ENCODE measurements around the gene LGALS7. TPM values are rescaled to one million over a fixed set of nuclear protein-coding genes. Genes with fewer than 3 reads are reported as not detected.
"Not testable (repeated sequence)": the region's sequence is repeated elsewhere in the genome, so short reads cannot be mapped to it uniquely, and the experiment has no call there.

LGALS7 gene
- polyA plus RNA-seq, 2 donors: 405 to 2,874 TPM

- H3K4me3 ChIP-seq (ENCODE audit: low read depth in 1 of 2, low read length in 2 of 2); H3K36me3 ChIP-seq (ENCODE audit: control insufficient read depth in 2 of 2, insufficient read depth in 2 of 2, low read length in 1 of 2); H3K9me3 ChIP-seq (ENCODE audit: control insufficient read depth in 2 of 2, insufficient read depth in 1 of 2, low read depth in 1 of 2, low read length in 1 of 2); H3K27me3 ChIP-seq (ENCODE audit: control insufficient read depth in 1 of 2, insufficient read depth in 2 of 2, low read length in 2 of 2); H3K27ac ChIP-seq (ENCODE audit: low read depth in 2 of 2, low read length in 1 of 2); H3K4me1 ChIP-seq (ENCODE audit: control insufficient read depth in 2 of 2, insufficient read depth in 2 of 2, low read length in 1 of 2): not testable (repeated sequence)
- 96 to 97% methylated on average over 9 of the region's 9 CpGs for WGBS, 2 donors
These were observed 11.4 kb downstream of the LGALS7 start for GRCh38 chr19:38761884-38762389.

- not testable (repeated sequence) for H3K4me3 ChIP-seq (ENCODE audit: low read depth in 1 of 2, low read length in 2 of 2); H3K9me3 ChIP-seq (ENCODE audit: control insufficient read depth in 2 of 2, insufficient read depth in 1 of 2, low read depth in 1 of 2, low read length in 1 of 2); H3K36me3 ChIP-seq (ENCODE audit: control insufficient read depth in 2 of 2, insufficient read depth in 2 of 2, low read length in 1 of 2); H3K27me3 ChIP-seq (ENCODE audit: control insufficient read depth in 1 of 2, insufficient read depth in 2 of 2, low read length in 2 of 2); H3K27ac ChIP-seq (ENCODE audit: low read depth in 2 of 2, low read length in 1 of 2); H3K4me1 ChIP-seq (ENCODE audit: control insufficient read depth in 2 of 2, insufficient read depth in 2 of 2, low read length in 1 of 2)
- WGBS, 2 donors: 69 to 86% methylated on average over 6 of the region's 6 CpGs
These were observed 12.4 kb downstream of the LGALS7 start for GRCh38 chr19:38760805-38761517.

- H3K4me3 ChIP-seq (ENCODE audit: low read depth in 1 of 2, low read length in 2 of 2): no peak overlapping the region
- H3K9me3 ChIP-seq (ENCODE audit: control insufficient read depth in 2 of 2, insufficient read depth in 1 of 2, low read depth in 1 of 2, low read length in 1 of 2): no peaks in the 10 kb centered on the region
These were observed 13.7 kb downstream of the LGALS7 start for GRCh38 chr19:38759590-38760003.

GRCh38 chr19:38754196-38754595 is 19.1 kb downstream of the LGALS7 start:
- H3K4me3 ChIP-seq (ENCODE audit: low read depth in 1 of 2, low read length in 2 of 2); H3K4me1 ChIP-seq (ENCODE audit: control insufficient read depth in 2 of 2, insufficient read depth in 2 of 2, low read length in 1 of 2); H3K36me3 ChIP-seq (ENCODE audit: control insufficient read depth in 2 of 2, insufficient read depth in 2 of 2, low read length in 1 of 2); H3K27me3 ChIP-seq (ENCODE audit: control insufficient read depth in 1 of 2, insufficient read depth in 2 of 2, low read length in 2 of 2); H3K9me3 ChIP-seq (ENCODE audit: control insufficient read depth in 2 of 2, insufficient read depth in 1 of 2, low read depth in 1 of 2, low read length in 1 of 2); H3K27ac ChIP-seq (ENCODE audit: low read depth in 2 of 2, low read length in 1 of 2): not testable (repeated sequence)
- WGBS, 2 donors: 81 to 95% methylated on average over 2 of the region's 2 CpGs

More at GRCh38 chr19:38759590-38760003, 13.7 kb downstream of the LGALS7 start:
- H3K27me3 ChIP-seq (ENCODE audit: control insufficient read depth in 1 of 2, insufficient read depth in 2 of 2, low read length in 2 of 2): no peaks in the 10 kb centered on the region
- WGBS, 2 donors: 54 to 72% methylated on average over 10 of the region's 10 CpGs
- no peaks in the 10 kb centered on the region for H3K36me3 ChIP-seq (ENCODE audit: control insufficient read depth in 2 of 2, insufficient read depth in 2 of 2, low read length in 1 of 2)
- H3K4me1 ChIP-seq (ENCODE audit: control insufficient read depth in 2 of 2, insufficient read depth in 2 of 2, low read length in 1 of 2): no peaks in the 10 kb centered on the region
- H3K27ac ChIP-seq (ENCODE audit: low read depth in 2 of 2, low read length in 1 of 2): no peak overlapping the region

- not testable (repeated sequence) for H3K4me1 ChIP-seq (ENCODE audit: control insufficient read depth in 2 of 2, insufficient read depth in 2 of 2, low read length in 1 of 2); H3K27me3 ChIP-seq (ENCODE audit: control insufficient read depth in 1 of 2, insufficient read depth in 2 of 2, low read length in 2 of 2); H3K36me3 ChIP-seq (ENCODE audit: control insufficient read depth in 2 of 2, insufficient read depth in 2 of 2, low read length in 1 of 2); H3K4me3 ChIP-seq (ENCODE audit: low read depth in 1 of 2, low read length in 2 of 2); H3K9me3 ChIP-seq (ENCODE audit: control insufficient read depth in 2 of 2, insufficient read depth in 1 of 2, low read depth in 1 of 2, low read length in 1 of 2); H3K27ac ChIP-seq (ENCODE audit: low read depth in 2 of 2, low read length in 1 of 2)
- WGBS, 2 donors: 70 to 87% methylated on average over 3 of the region's 3 CpGs
These were observed 19.5 kb downstream of the LGALS7 start for GRCh38 chr19:38753783-38754182.

- Histone ChIP-seq H3K36me3 (ENCODE audit: control insufficient read depth in 2 of 2, insufficient read depth in 2 of 2, low read length in 1 of 2) (no peaks in the 10 kb centered on the region), H3K27me3 (ENCODE audit: control insufficient read depth in 1 of 2, insufficient read depth in 2 of 2, low read length in 2 of 2) (no peaks in the 10 kb centered on the region), H3K4me1 (ENCODE audit: control insufficient read depth in 2 of 2, insufficient read depth in 2 of 2, low read length in 1 of 2) (no peaks in the 10 kb centered on the region), H3K4me3 (ENCODE audit: low read depth in 1 of 2, low read length in 2 of 2) (no peak overlapping the region), H3K27ac (ENCODE audit: low read depth in 2 of 2, low read length in 1 of 2) (no peak overlapping the region), H3K9me3 (ENCODE audit: control insufficient read depth in 2 of 2, insufficient read depth in 1 of 2, low read depth in 1 of 2, low read length in 1 of 2) (no peaks in the 10 kb centered on the region)
- WGBS, 2 donors: 78 to 86% methylated on average over 7 of the region's 7 CpGs
These were observed 28.0 kb downstream of the LGALS7 start for GRCh38 chr19:38745316-38745715.

- 72 to 85% methylated on average over 6 of the region's 6 CpGs for WGBS, 2 donors
- no peak overlapping the region for H3K4me3 ChIP-seq (ENCODE audit: low read depth in 1 of 2, low read length in 2 of 2)
- no peaks in the 10 kb centered on the region for H3K36me3 ChIP-seq (ENCODE audit: control insufficient read depth in 2 of 2, insufficient read depth in 2 of 2, low read length in 1 of 2)
- H3K27me3 ChIP-seq (ENCODE audit: control insufficient read depth in 1 of 2, insufficient read depth in 2 of 2, low read length in 2 of 2): no peaks in the 10 kb centered on the region
- peaks cover 0 to 3% of the 10 kb centered on the region in 2 donors for H3K4me1 ChIP-seq (ENCODE audit: control insufficient read depth in 2 of 2, insufficient read depth in 2 of 2, low read length in 1 of 2)
- no peak overlapping the region for H3K27ac ChIP-seq (ENCODE audit: low read depth in 2 of 2, low read length in 1 of 2)
- no peaks in the 10 kb centered on the region for H3K9me3 ChIP-seq (ENCODE audit: control insufficient read depth in 2 of 2, insufficient read depth in 1 of 2, low read depth in 1 of 2, low read length in 1 of 2)
These were observed 28.4 kb downstream of the LGALS7 start for GRCh38 chr19:38744874-38745273.

GRCh38 chr19:38744298-38744681 is 29.0 kb downstream of the LGALS7 start, which contains the start of gene CAPN12:
Gene CAPN12, minus strand, starts transcription at chr19:38744474. Its CDS starts 309 bp downstream, at chr19:38744165.
- WGBS, 2 donors: 80 to 82% methylated on average over 10 of the region's 10 CpGs
- Histone ChIP-seq H3K36me3 (ENCODE audit: control insufficient read depth in 2 of 2, insufficient read depth in 2 of 2, low read length in 1 of 2) (no peaks in the 10 kb centered on the region), H3K9me3 (ENCODE audit: control insufficient read depth in 2 of 2, insufficient read depth in 1 of 2, low read depth in 1 of 2, low read length in 1 of 2) (no peaks in the 10 kb centered on the region), H3K4me3 (ENCODE audit: low read depth in 1 of 2, low read length in 2 of 2) (no peak within 1 kb of the TSS), H3K27ac (ENCODE audit: low read depth in 2 of 2, low read length in 1 of 2) (no peak within 1 kb of the TSS), H3K4me1 (ENCODE audit: control insufficient read depth in 2 of 2, insufficient read depth in 2 of 2, low read length in 1 of 2) (peaks cover 0 to 3% of the 10 kb centered on the region in 2 donors), H3K27me3 (ENCODE audit: control insufficient read depth in 1 of 2, insufficient read depth in 2 of 2, low read length in 2 of 2) (no peaks in the 10 kb centered on the region)

GRCh38 chr19:38743394-38744297 is 29.7 kb downstream of the LGALS7 start:
- H3K27ac ChIP-seq (ENCODE audit: low read depth in 2 of 2, low read length in 1 of 2): no peak overlapping the region

More at GRCh38 chr19:38743394-38744297, 29.7 kb downstream of the LGALS7 start:
- Histone ChIP-seq H3K4me1 (ENCODE audit: control insufficient read depth in 2 of 2, insufficient read depth in 2 of 2, low read length in 1 of 2) (peaks cover 0 to 3% of the 10 kb centered on the region in 2 donors), H3K27me3 (ENCODE audit: control insufficient read depth in 1 of 2, insufficient read depth in 2 of 2, low read length in 2 of 2) (no peaks in the 10 kb centered on the region), H3K4me3 (ENCODE audit: low read depth in 1 of 2, low read length in 2 of 2) (no peak overlapping the region), H3K36me3 (ENCODE audit: control insufficient read depth in 2 of 2, insufficient read depth in 2 of 2, low read length in 1 of 2) (no peaks in the 10 kb centered on the region), H3K9me3 (ENCODE audit: control insufficient read depth in 2 of 2, insufficient read depth in 1 of 2, low read depth in 1 of 2, low read length in 1 of 2) (no peaks in the 10 kb centered on the region)
- WGBS, 2 donors: 64 to 73% methylated on average over 17 to 20 of the region's 20 CpGs
